Endodermal cell (in vitro differentiated cells): Measurements from ENCODE around the gene POP4. TPM values are rescaled to one million over a fixed set of nuclear protein-coding genes. Genes with fewer than 3 reads are reported as not detected.

Experiments used
- DNase-seq: peaks from one replicate; pipeline ENCODE4 v3.0.0-alpha.2; 2017
- H3K27ac ChIP-seq: 2 replicates; pipeline ENCODE4 v1.5.1; 2013; ENCODE audit warnings: mild to moderate bottlenecking, low read depth, low read length, moderate library complexity
- H3K27me3 ChIP-seq: 2 replicates; pipeline ENCODE4 v1.6.1; 2013; ENCODE audit warnings: mild to moderate bottlenecking, low read length, moderate library complexity; ENCODE audit not compliant: insufficient read depth, control insufficient read depth, poor library complexity, severe bottlenecking
- H3K36me3 ChIP-seq: 2 replicates; pipeline ENCODE4 v1.7.0; 2013; ENCODE audit warnings: mild to moderate bottlenecking, low read length, moderate library complexity; ENCODE audit not compliant: control insufficient read depth, insufficient read depth
- H3K4me1 ChIP-seq: one replicate; pipeline ENCODE4 v1.7.0; 2013; ENCODE audit warnings: low read length; ENCODE audit not compliant: control insufficient read depth, insufficient read depth
- H3K4me3 ChIP-seq: 2 replicates; pipeline ENCODE4 v1.5.1; 2013; ENCODE audit warnings: mild to moderate bottlenecking, low read length, moderate library complexity
- H3K9ac ChIP-seq: 2 replicates; pipeline ENCODE4 v1.6.1; 2013; ENCODE audit warnings: mild to moderate bottlenecking, low read length, moderate library complexity; ENCODE audit not compliant: poor library complexity, severe bottlenecking; ENCODE audit errors: extremely low read depth
- H3K9me3 ChIP-seq: 2 replicates; pipeline ENCODE4 v1.6.1; 2013; ENCODE audit warnings: mild to moderate bottlenecking, low read length, moderate library complexity; ENCODE audit not compliant: control insufficient read depth
- H3K27ac Mint-ChIP-seq: 2 replicates; pipeline ENCODE4 v1.8.0; 2020; ENCODE audit warnings: mixed read lengths
- H3K27me3 Mint-ChIP-seq: 2 replicates; pipeline ENCODE4 v1.8.0; 2021; ENCODE audit warnings: mild to moderate bottlenecking, mixed read lengths; ENCODE audit not compliant: insufficient read depth
- H3K36me3 Mint-ChIP-seq: 2 replicates; pipeline ENCODE4 v1.8.0; 2020; ENCODE audit warnings: low read depth, mixed read lengths
- H3K4me1 Mint-ChIP-seq: 2 replicates; pipeline ENCODE4 v1.8.0; 2020; ENCODE audit warnings: mixed read lengths
- H3K4me3 Mint-ChIP-seq: 2 replicates; pipeline ENCODE4 v1.8.0; 2020; ENCODE audit warnings: mild to moderate bottlenecking, moderate library complexity, mixed read lengths
- H3K9me3 Mint-ChIP-seq: 2 replicates; pipeline ENCODE4 v1.8.0; 2020; ENCODE audit warnings: mild to moderate bottlenecking, mixed read lengths
- WGBS, 2 experiments: methylation state at CpG; one replicate each; pipeline versions ENCODE4 v1.1.5 to v1.1.7; 2013; ENCODE audit warnings: missing lambda C conversion rate in 2 of 2, mixed read lengths in 1 of 2; ENCODE audit not compliant: insufficient coverage in 1 of 2, insufficient read length in 1 of 2; 5-methylcytosine and 5-hydroxymethylcytosine counted together
- total RNA-seq, 2 donors: library from RNA; stranded (reverse); fragmentation: NEBNext Ultra II Directional in 1 of 2; extraction: Animal tissue kit (Norgen Biotek cat#: 25700) in 1 of 2; gene quantifications; 2 replicates in 1 of 2; 3 replicates in 1 of 2; pipeline ENCODE4 v1.2.1, GENCODE V29; 2021
- TF ChIP-seq, protein P1 (sequence below): fragments of 200-600 bp; sonication (generic); conservative IDR thresholded peaks from 2 replicates; pipeline ENCODE4 v1.5.0; 2021; ENCODE audit warnings: antibody characterized with exemption, mild to moderate bottlenecking

Gene POP4
- total RNA-seq, 2 donors from 2014 or later: 58.2 to 59.7 TPM

DNA sequence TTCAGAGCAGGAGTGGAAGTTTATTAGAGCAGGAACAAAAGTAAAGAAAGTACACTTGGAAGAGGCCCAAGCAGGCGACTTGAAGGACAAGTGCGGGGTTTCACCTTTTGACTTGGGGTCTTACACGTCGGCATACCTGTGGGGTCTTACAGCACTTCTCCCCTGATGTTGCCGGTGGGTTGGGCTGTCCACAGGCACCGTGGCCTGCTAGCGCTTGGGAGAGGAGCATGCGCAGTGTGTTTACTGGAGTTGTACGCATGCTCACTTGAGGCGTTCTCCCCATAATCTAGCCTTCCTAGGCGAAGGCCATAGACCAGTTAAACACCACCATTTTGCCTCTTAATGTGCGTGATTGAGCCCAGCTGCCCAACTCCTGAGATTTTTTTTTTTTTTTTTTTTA, 34.1 kb downstream of the POP4 start:
- no peak overlapping the region for H3K27ac ChIP-seq
- no peak overlapping the region for H3K4me3 ChIP-seq
- whole genome bisulfite sequencing, 2 experiments: 92 to 96% methylated on average over 4 to 11 of the region's 12 CpGs
- peaks cover 2% of the 10 kb centered on the region for H3K27me3 Mint-ChIP-seq
- no peaks in the 10 kb centered on the region for H3K9me3 ChIP-seq
- no peak for DNase-seq
- H3K4me1 ChIP-seq: no peaks in the 10 kb centered on the region
- no peak overlapping the region for H3K9ac ChIP-seq
- no peaks in the 10 kb centered on the region for H3K36me3 ChIP-seq
- H3K27ac Mint-ChIP-seq: no peak overlapping the region
- no peaks in the 10 kb centered on the region for H3K4me1 Mint-ChIP-seq
- H3K36me3 Mint-ChIP-seq: no peaks in the 10 kb centered on the region
- TF ChIP-seq, protein P1, sequence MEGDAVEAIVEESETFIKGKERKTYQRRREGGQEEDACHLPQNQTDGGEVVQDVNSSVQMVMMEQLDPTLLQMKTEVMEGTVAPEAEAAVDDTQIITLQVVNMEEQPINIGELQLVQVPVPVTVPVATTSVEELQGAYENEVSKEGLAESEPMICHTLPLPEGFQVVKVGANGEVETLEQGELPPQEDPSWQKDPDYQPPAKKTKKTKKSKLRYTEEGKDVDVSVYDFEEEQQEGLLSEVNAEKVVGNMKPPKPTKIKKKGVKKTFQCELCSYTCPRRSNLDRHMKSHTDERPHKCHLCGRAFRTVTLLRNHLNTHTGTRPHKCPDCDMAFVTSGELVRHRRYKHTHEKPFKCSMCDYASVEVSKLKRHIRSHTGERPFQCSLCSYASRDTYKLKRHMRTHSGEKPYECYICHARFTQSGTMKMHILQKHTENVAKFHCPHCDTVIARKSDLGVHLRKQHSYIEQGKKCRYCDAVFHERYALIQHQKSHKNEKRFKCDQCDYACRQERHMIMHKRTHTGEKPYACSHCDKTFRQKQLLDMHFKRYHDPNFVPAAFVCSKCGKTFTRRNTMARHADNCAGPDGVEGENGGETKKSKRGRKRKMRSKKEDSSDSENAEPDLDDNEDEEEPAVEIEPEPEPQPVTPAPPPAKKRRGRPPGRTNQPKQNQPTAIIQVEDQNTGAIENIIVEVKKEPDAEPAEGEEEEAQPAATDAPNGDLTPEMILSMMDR: no peak
- H3K4me3 Mint-ChIP-seq: no peak overlapping the region
- no peaks in the 10 kb centered on the region for H3K9me3 Mint-ChIP-seq
- no peaks in the 10 kb centered on the region for H3K27me3 ChIP-seq

DNA sequence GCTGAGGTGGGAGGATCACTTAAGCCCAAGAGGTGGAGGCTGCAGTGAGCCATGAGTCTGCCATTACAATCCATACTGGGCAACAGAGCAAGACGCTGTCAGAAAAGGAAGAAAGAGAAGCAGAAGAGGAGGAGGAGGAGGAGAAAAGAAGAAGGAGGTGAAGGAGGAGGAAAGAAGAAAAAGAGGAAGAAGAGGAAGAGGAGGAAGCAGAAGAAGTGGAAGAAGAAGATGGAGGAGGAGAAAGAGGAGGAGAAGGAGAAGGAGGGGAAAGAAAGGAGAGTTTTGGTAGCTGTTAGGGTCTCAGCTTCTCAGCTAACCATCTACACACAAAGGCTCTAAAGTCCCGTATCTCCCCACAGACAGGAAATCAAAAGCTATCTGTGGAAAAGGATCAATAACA, 35.5 kb downstream of the POP4 start:
- Histone ChIP-seq H3K9me3 (no peaks in the 10 kb centered on the region), H3K27me3 (no peaks in the 10 kb centered on the region), H3K27ac (no peak overlapping the region), H3K4me1 (no peaks in the 10 kb centered on the region), H3K4me3 (no peak overlapping the region), H3K36me3 (no peaks in the 10 kb centered on the region), H3K9ac (no peak overlapping the region)
- peaks cover 2% of the 10 kb centered on the region for H3K27me3 Mint-ChIP-seq
- WGBS, 2 experiments: 88 to 100% methylated on average over 1 to 2 of the region's 2 CpGs
- DNase-seq: no peak
- TF ChIP-seq, protein P1: no peak
- no peak overlapping the region for H3K4me3 Mint-ChIP-seq
- no peak overlapping the region for H3K27ac Mint-ChIP-seq
- H3K36me3 Mint-ChIP-seq: no peaks in the 10 kb centered on the region
- no peaks in the 10 kb centered on the region for H3K9me3 Mint-ChIP-seq
- H3K4me1 Mint-ChIP-seq: peaks cover 6% of the 10 kb centered on the region

DNA sequence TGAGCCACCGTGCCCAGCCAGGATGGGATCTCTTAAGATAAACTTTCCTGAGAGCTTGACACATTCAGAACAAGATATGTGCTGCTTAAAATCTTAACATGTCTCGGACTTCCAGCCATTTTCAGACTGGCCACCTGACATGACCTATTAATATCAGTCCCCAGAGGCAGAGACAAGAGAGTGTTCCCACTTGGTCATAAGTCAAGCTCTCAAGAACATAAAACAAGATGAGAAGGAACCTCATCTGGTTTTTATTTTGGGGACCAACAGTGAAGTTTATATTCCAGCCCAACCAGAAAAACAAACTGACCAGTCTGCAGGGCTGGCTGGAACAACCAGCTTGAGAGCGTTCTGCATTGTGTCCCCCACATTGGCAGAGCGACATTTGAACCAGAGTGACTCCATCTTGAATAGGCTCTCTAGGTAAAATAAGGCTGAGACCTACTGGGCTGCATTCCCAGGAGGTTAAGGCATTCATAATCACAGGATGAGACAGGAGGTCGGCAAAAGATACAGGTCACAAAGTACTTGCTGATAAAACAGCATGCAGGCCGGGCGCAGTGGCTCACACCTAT, 37.4 kb downstream of the POP4 start:
- Mint-ChIP-seq H3K4me3 (no peak overlapping the region), H3K27me3 (peaks cover 2% of the 10 kb centered on the region), H3K4me1 (peaks cover 6% of the 10 kb centered on the region), H3K27ac (no peak overlapping the region), H3K36me3 (no peaks in the 10 kb centered on the region), H3K9me3 (no peaks in the 10 kb centered on the region)
- no peaks in the 10 kb centered on the region for H3K36me3 ChIP-seq
- H3K4me1 ChIP-seq: no peaks in the 10 kb centered on the region
- H3K27me3 ChIP-seq: no peaks in the 10 kb centered on the region
- H3K9ac ChIP-seq: no peak overlapping the region
- 92 to 94% methylated on average over 5 to 7 of the region's 7 CpGs for WGBS, 2 experiments
- H3K4me3 ChIP-seq: no peak overlapping the region
- TF ChIP-seq, protein P1: no peak
- no peaks in the 10 kb centered on the region for H3K9me3 ChIP-seq
- no peak for DNase-seq
- no peak overlapping the region for H3K27ac ChIP-seq
